Left lung (tissue), 10 donors: ENCODE results near the gene HOXC9. TPM values are rescaled to one million over a fixed set of nuclear protein-coding genes. Genes with fewer than 3 reads are reported as not detected.
A peak's percentile ranks its signal among the peaks of the same experiment; 100 is the strongest.

Source experiments
- ATAC-seq: fragments of 200-7000 bp; cut with Tn5 transposase; one replicate; pipeline ENCODE4 v1.9.1; 2020; ENCODE audit warnings: moderate library complexity
- DNase-seq, 4 donors: peaks; one replicate each; pipeline ENCODE4 v3.0.0-alpha.2; 2013 to 2020
- H3K27ac ChIP-seq, 2 donors: fragments of 200-600 bp; sonication (generic) in 1 of 2; one replicate each; pipeline versions ENCODE4 v1.5.0 to v1.8.0; 2020 to 2021
- H3K27me3 ChIP-seq, 2 donors: fragments of 200-600 bp; sonication (generic) in 1 of 2; one replicate each; pipeline versions ENCODE4 v1.5.0 to v1.8.0; 2020 to 2021
- H3K36me3 ChIP-seq, 2 donors: fragments of 200-600 bp; sonication (generic) in 1 of 2; one replicate each; pipeline versions ENCODE4 v1.5.0 to v1.8.0; 2020 to 2021
- H3K4me1 ChIP-seq, 2 donors: fragments of 200-600 bp; one replicate each; pipeline ENCODE4 v1.8.0; 2021
- H3K4me3 ChIP-seq, 2 donors: fragments of 200-600 bp; sonication (generic) in 1 of 2; one replicate each; pipeline versions ENCODE4 v1.5.0 to v1.8.0; 2020 to 2021; ENCODE audit warnings: mild to moderate bottlenecking in 1 of 2
- H3K9me3 ChIP-seq, 2 donors: fragments of 200-600 bp; sonication (generic) in 1 of 2; one replicate each; pipeline versions ENCODE4 v1.5.0 to v1.8.0; 2020 to 2021
- CTCF ChIP-seq, 2 donors: fragments of 200-600 bp; sonication (generic) in 1 of 2; IDR thresholded peaks; one replicate each; pipeline versions ENCODE4 v1.5.0 to v1.8.0; 2021; ENCODE audit warnings: antibody characterized with exemption in 2 of 2
- intact Hi-C, 2 donors: fragments of 100-400 bp; cut with DNase I; formaldehyde crosslinking; loops; one replicate each; pipeline versions ENCODE4 v1.11.2 to v1.14.2; 2022
- polyA plus RNA-seq, 6 donors: library from polyadenylated mRNA; unstranded; fragments of 120-200 nt; gene quantifications; one replicate each; pipeline ENCODE4 v1.2.1, GENCODE V29; 2013; ENCODE audit not compliant: insufficient read length in 6 of 6
- total RNA-seq, 2 donors: library from RNA; stranded (reverse); fragmentation: NEBNext Ultra II Directional; extraction: Animal tissue kit (Norgen Biotek cat#: 25700); gene quantifications; one replicate each; pipeline ENCODE4 v1.2.1, GENCODE V29; 2021
- donor health status: DM: no; HTN: yes; CAD: no.
- donor health status: DM: no; HTN: no; CAD: no.

Gene HOXC9
- total and polyA plus RNA-seq, 8 donors, result 0.30 to 0.91 (median 0.58) TPM; not detected in 1

GRCh38 chr12:53994264-53995001 is 5.5 kb upstream of the HOXC9 start:
- Histone ChIP-seq H3K9me3 (no peaks in the 10 kb centered on the region), H3K4me3 (no peak overlapping the region), H3K4me1 (peaks cover 11 to 27% of the 10 kb centered on the region in 2 donors), H3K27ac (no peak overlapping the region), H3K27me3 (peaks cover 100% of the 10 kb centered on the region in 2 donors), H3K36me3 (no peaks in the 10 kb centered on the region)
- DNase-seq (no peak), ATAC-seq (no peak)
- no peak for TF ChIP-seq CTCF (IDR thresholded peaks at IDR 0.05)
- intact Hi-C loops, result no loop called here

- Histone ChIP-seq H3K27ac (no peak overlapping the region), H3K36me3 (no peaks in the 10 kb centered on the region), H3K4me3 (peak overlapping the region in 1 of 2 donors; percentile 41), H3K4me1 (peaks cover 12 to 26% of the 10 kb centered on the region in 2 donors), H3K27me3 (peaks cover 100% of the 10 kb centered on the region in 2 donors), H3K9me3 (no peaks in the 10 kb centered on the region)
- DNase-seq (no peak), ATAC-seq (no peak)
- TF ChIP-seq CTCF (IDR thresholded peaks at IDR 0.05), result no peak
- intact Hi-C loops, result no loop called here
Observed at GRCh38 chr12:53995002-53995377, 5.0 kb upstream of the HOXC9 start.

GRCh38 chr12:53995378-53996239 is 4.4 kb upstream of the HOXC9 start:
- H3K4me3 ChIP-seq, result peak overlapping the region; percentile 24 to 41
- H3K9me3 ChIP-seq, result no peaks in the 10 kb centered on the region
- TF ChIP-seq CTCF (IDR thresholded peaks at IDR 0.05), result no peak
- DNase-seq, result peak in 2 of 4 donors; percentile 46 to 71
- no peak overlapping the region for H3K27ac ChIP-seq
- peaks cover 17 to 33% of the 10 kb centered on the region in 2 donors for H3K4me1 ChIP-seq
- no peaks in the 10 kb centered on the region for H3K36me3 ChIP-seq
- intact Hi-C loops, result no loop called here
- peaks cover 100% of the 10 kb centered on the region in 2 donors for H3K27me3 ChIP-seq
- peak; percentile 57 for ATAC-seq

- Histone ChIP-seq H3K4me3 (peak overlapping the region in 1 of 2 donors; percentile 41), H3K36me3 (no peaks in the 10 kb centered on the region), H3K4me1 (peaks cover 17 to 33% of the 10 kb centered on the region in 2 donors), H3K27me3 (peaks cover 100% of the 10 kb centered on the region in 2 donors), H3K27ac (no peak overlapping the region), H3K9me3 (no peaks in the 10 kb centered on the region)
- no peak for TF ChIP-seq CTCF (IDR thresholded peaks at IDR 0.05)
- peak in 1 of 4 donors; percentile 23 for DNase-seq
- intact Hi-C loops, result no loop called here
- no peak for ATAC-seq
Observed at GRCh38 chr12:53996240-53997203, 3.4 kb upstream of the HOXC9 start.
